ENCODE data around the gene YPEL4. TPM values are rescaled to one million over a fixed set of nuclear protein-coding genes. Genes with fewer than 3 reads are reported as not detected.
"Not testable (repeated sequence)": the region's sequence is repeated elsewhere in the genome, so short reads cannot be mapped to it uniquely, and the experiment has no call there.

YPEL4 gene
- 3.1 TPM for total RNA-seq
- long read RNA-seq, partial matches to known transcripts, result 10 of 22 reads
- long read RNA-seq, other reads (novel, unspliced or antisense), result 11 of 22 reads

- peak; percentile 57 for DNase-seq
These were observed at the start of gene YPEL4 for GRCh38 chr11:57649826-57650738. Gene YPEL4, minus strand, starts transcription at chr11:57649912. Its CDS starts 2,805 bp downstream, at chr11:57647107.

GRCh38 chr11:57698843-57699365 is 49.2 kb upstream of the YPEL4 start:
- Histone ChIP-seq H3K4me3 (no peak overlapping the region), H3K27me3 (ENCODE audit: low read depth) (no peaks in the 10 kb centered on the region), H3K27ac (no peak overlapping the region), H3K36me3 (peaks cover 100% of the 10 kb centered on the region), H3K4me1 (no peaks in the 10 kb centered on the region), H3K9me3 (no peaks in the 10 kb centered on the region)
- ATAC-seq, result peak; percentile 13 to 24
- DNase-seq, result no peak
- intact Hi-C loops (cut with DNase I), result no loop called here
- TF ChIP-seq CTCF (IDR thresholded peaks at IDR 0.05), result no peak

More at GRCh38 chr11:57649826-57650738, at the start of gene YPEL4:
- no peaks in the 10 kb centered on the region for H3K9me3 ChIP-seq
- no peaks in the 10 kb centered on the region for H3K36me3 ChIP-seq
- no peak within 1 kb of the TSS for H3K27ac ChIP-seq
- peaks cover 50% of the 10 kb centered on the region for H3K4me1 ChIP-seq
- TF ChIP-seq CTCF (IDR thresholded peaks at IDR 0.05), result no peak
- intact Hi-C loops (cut with DNase I), result no loop called here
- peak within 1 kb of the TSS; percentile 54 for H3K4me3 ChIP-seq
- peaks cover 30% of the 10 kb centered on the region for H3K27me3 ChIP-seq (ENCODE audit: low read depth)
- ATAC-seq, result peak; percentile 61 to 72

GRCh38 chr11:57690474-57690873 is 40.8 kb upstream of the YPEL4 start:
- H3K4me1 ChIP-seq; H3K9me3 ChIP-seq; DNase-seq; intact Hi-C loops (cut with DNase I); H3K4me3 ChIP-seq; H3K27ac ChIP-seq; ATAC-seq; H3K27me3 ChIP-seq (ENCODE audit: low read depth): not testable (repeated sequence)
- H3K36me3 ChIP-seq, result peaks cover 100% of the 10 kb centered on the region

GRCh38 chr11:57681168-57681567 is 31.5 kb upstream of the YPEL4 start:
- intact Hi-C loops (cut with DNase I), result no loop called here
- no peaks in the 10 kb centered on the region for H3K27me3 ChIP-seq (ENCODE audit: low read depth)
- no peak for TF ChIP-seq CTCF (IDR thresholded peaks at IDR 0.05)
- DNase-seq (no peak), ATAC-seq (no peak)
- H3K4me3 ChIP-seq, result no peak overlapping the region
- no peak overlapping the region for H3K27ac ChIP-seq
- peaks cover 10% of the 10 kb centered on the region for H3K4me1 ChIP-seq
- H3K36me3 ChIP-seq, result peaks cover 88% of the 10 kb centered on the region
- H3K9me3 ChIP-seq, result no peaks in the 10 kb centered on the region

GRCh38 chr11:57680552-57680874 is 30.8 kb upstream of the YPEL4 start:
- TF ChIP-seq CTCF (IDR thresholded peaks at IDR 0.05), result no peak
- Histone ChIP-seq H3K27ac (no peak overlapping the region), H3K27me3 (ENCODE audit: low read depth) (no peaks in the 10 kb centered on the region), H3K36me3 (peaks cover 88% of the 10 kb centered on the region), H3K4me1 (peaks cover 17% of the 10 kb centered on the region), H3K4me3 (no peak overlapping the region), H3K9me3 (no peaks in the 10 kb centered on the region)
- no peak for ATAC-seq
- intact Hi-C loops (cut with DNase I), result no loop called here
- no peak for DNase-seq

GRCh38 chr11:57679396-57679795 is 29.7 kb upstream of the YPEL4 start:
- Histone ChIP-seq H3K4me3 (no peak overlapping the region), H3K27ac (no peak overlapping the region), H3K4me1 (peaks cover 27% of the 10 kb centered on the region), H3K9me3 (no peaks in the 10 kb centered on the region), H3K36me3 (peaks cover 88% of the 10 kb centered on the region), H3K27me3 (ENCODE audit: low read depth) (no peaks in the 10 kb centered on the region)
- no peak for ATAC-seq
- TF ChIP-seq CTCF (IDR thresholded peaks at IDR 0.05), result no peak
- no peak for DNase-seq
- intact Hi-C loops (cut with DNase I), result no loop called here
